Suprapubic skin (tissue), 4 donors: ENCODE data around the gene NFATC2. TPM values are rescaled to one million over a fixed set of nuclear protein-coding genes. Genes with fewer than 3 reads are reported as not detected.

Experiments
- DNase-seq, 2 donors: peaks; one replicate each; pipeline ENCODE4 v3.0.0-alpha.2; 2019; ENCODE audit warnings: low spot score in 2 of 2
- H3K27ac ChIP-seq: fragments of 200-600 bp; sonication (generic); one replicate; pipeline ENCODE4 v1.5.1; 2019
- H3K27me3 ChIP-seq: fragments of 200-600 bp; sonication (generic); one replicate; pipeline ENCODE4 v1.5.1; 2019
- H3K36me3 ChIP-seq: fragments of 200-600 bp; sonication (generic); one replicate; pipeline ENCODE4 v1.5.1; 2019
- H3K4me1 ChIP-seq: fragments of 200-600 bp; sonication (generic); one replicate; pipeline ENCODE4 v1.5.1; 2019
- H3K4me3 ChIP-seq: fragments of 200-600 bp; sonication (generic); one replicate; pipeline ENCODE4 v1.5.1; 2019; ENCODE audit warnings: mild to moderate bottlenecking
- H3K9me3 ChIP-seq: fragments of 200-600 bp; sonication (generic); one replicate; pipeline ENCODE4 v1.5.1; 2019
- CTCF ChIP-seq, 2 donors: fragments of 200-600 bp in 1 of 2; fragments of 450-650 bp in 1 of 2; sonication (generic) in 1 of 2; IDR thresholded peaks; one replicate each; pipeline ENCODE4 v1.5.1; 2016 to 2019; ENCODE audit warnings: antibody characterized with exemption in 2 of 2, mild to moderate bottlenecking in 1 of 2, moderate library complexity in 1 of 2
- EP300 ChIP-seq: sonication (generic); formaldehyde crosslinking; IDR thresholded peaks from one replicate; pipeline ENCODE4 v1.6.1; 2017; ENCODE audit warnings: antibody characterized with exemption
- POLR2A ChIP-seq, 2 donors: fragments of 450-650 bp; IDR thresholded peaks; one replicate each; pipeline ENCODE4 v1.6.1; 2017; ENCODE audit warnings: antibody characterized with exemption in 2 of 2, mild to moderate bottlenecking in 2 of 2, moderate library complexity in 2 of 2
- POLR2AphosphoS5 ChIP-seq, 3 donors: sonication (generic); formaldehyde crosslinking; IDR thresholded peaks; one replicate each; pipeline ENCODE4 v1.6.1; 2017; ENCODE audit warnings: antibody characterized with exemption in 3 of 3
- WGBS: methylation state at CpG from one replicate; pipeline ENCODE4 v1.1.5; 2018; 5-methylcytosine and 5-hydroxymethylcytosine counted together
- total RNA-seq, 4 donors: library from RNA; depleted of rRNA; stranded (reverse); fragments of >200 nt; gene quantifications; one replicate each; pipeline ENCODE4 v1.1.0, GENCODE V29; 2016

The NFATC2 gene
- total RNA-seq, 4 donors from 2014 or later, result 5.4 to 15.7 (median 8.4) TPM

GRCh38 chr20:51526106-51526470 lies 16.4 kb downstream of the NFATC2 start:
- no peaks in the 10 kb centered on the region for H3K36me3 ChIP-seq
- 56% methylated on average over 8 of the region's 8 CpGs for WGBS
- no peak for TF ChIP-seq POLR2A (IDR thresholded peaks at IDR 0.05)
- no peak for TF ChIP-seq CTCF (IDR thresholded peaks at IDR 0.05)
- TF ChIP-seq EP300, result no peak
- no peak for TF ChIP-seq POLR2AphosphoS5 (IDR thresholded peaks at IDR 0.05)
- no peaks in the 10 kb centered on the region for H3K27me3 ChIP-seq
- DNase-seq, result no peak
- H3K9me3 ChIP-seq, result no peaks in the 10 kb centered on the region
- peaks cover 19% of the 10 kb centered on the region for H3K4me1 ChIP-seq
- no peak overlapping the region for H3K27ac ChIP-seq
- no peak overlapping the region for H3K4me3 ChIP-seq

- Histone ChIP-seq H3K36me3 (no peaks in the 10 kb centered on the region), H3K9me3 (no peaks in the 10 kb centered on the region), H3K27me3 (no peaks in the 10 kb centered on the region), H3K27ac (no peak overlapping the region), H3K4me3 (no peak overlapping the region), H3K4me1 (peaks cover 17% of the 10 kb centered on the region)
- no peak for DNase-seq
- 51% methylated on average over 20 of the region's 20 CpGs for WGBS
- TF ChIP-seq CTCF (IDR thresholded peaks at IDR 0.05), result no peak
- no peak for TF ChIP-seq POLR2AphosphoS5 (IDR thresholded peaks at IDR 0.05)
- TF ChIP-seq EP300, result no peak
Observed at GRCh38 chr20:51525241-51526105, 17.0 kb downstream of the NFATC2 start.

- Histone ChIP-seq H3K4me3 (no peak overlapping the region), H3K36me3 (no peaks in the 10 kb centered on the region), H3K27me3 (no peaks in the 10 kb centered on the region), H3K9me3 (no peaks in the 10 kb centered on the region), H3K27ac (no peak overlapping the region), H3K4me1 (peaks cover 12% of the 10 kb centered on the region)
- 96% methylated on average over 56 of the region's 64 CpGs for WGBS
- DNase-seq, result no peak
- TF ChIP-seq CTCF (IDR thresholded peaks at IDR 0.05) (no peak), POLR2AphosphoS5 (IDR thresholded peaks at IDR 0.05) (no peak), POLR2A (IDR thresholded peaks at IDR 0.05) (no peak), EP300 (no peak)
Observed at GRCh38 chr20:51523276-51524013, 19.1 kb downstream of the NFATC2 start.

- Histone ChIP-seq H3K36me3 (no peaks in the 10 kb centered on the region), H3K27ac (no peak overlapping the region), H3K9me3 (no peaks in the 10 kb centered on the region), H3K4me3 (no peak overlapping the region), H3K27me3 (no peaks in the 10 kb centered on the region), H3K4me1 (peaks cover 12% of the 10 kb centered on the region)
- TF ChIP-seq EP300, result no peak
- TF ChIP-seq POLR2AphosphoS5 (IDR thresholded peaks at IDR 0.05), result no peak
- 87% methylated on average over 9 of the region's 9 CpGs for WGBS
- no peak for DNase-seq
Observed at GRCh38 chr20:51522207-51522606, 20.3 kb downstream of the NFATC2 start.

GRCh38 chr20:51517839-51518238 lies 24.7 kb downstream of the NFATC2 start:
- TF ChIP-seq POLR2AphosphoS5 (IDR thresholded peaks at IDR 0.05), result no peak
- no peak for TF ChIP-seq EP300
- no peak for TF ChIP-seq POLR2A (IDR thresholded peaks at IDR 0.05)
- TF ChIP-seq CTCF (IDR thresholded peaks at IDR 0.05), result no peak
- peaks cover 20% of the 10 kb centered on the region for H3K36me3 ChIP-seq
- no peaks in the 10 kb centered on the region for H3K4me1 ChIP-seq
- H3K9me3 ChIP-seq, result no peaks in the 10 kb centered on the region
- no peak overlapping the region for H3K4me3 ChIP-seq
- no peak for DNase-seq
- H3K27ac ChIP-seq, result no peak overlapping the region
- no peaks in the 10 kb centered on the region for H3K27me3 ChIP-seq
- 95% methylated on average over 2 of the region's 2 CpGs for WGBS
